H1 (cell line): ENCODE results near the gene SLC22A13. TPM values are rescaled to one million over a fixed set of nuclear protein-coding genes. Genes with fewer than 3 reads are reported as not detected.

Experiments
- CTCF ChIA-PET: fragments of 300-600 bp; sonication (Branson Sonifier 250); formaldehyde crosslinking; loops from one replicate; lab custom pipeline; 2021; ENCODE audit not compliant: partially characterized antibody; lab: Charles Lee
- POLR2A ChIA-PET: fragments of 300-600 bp; sonication (Branson Sonifier 250); formaldehyde crosslinking; loops from one replicate; lab custom pipeline; 2021; ENCODE audit warnings: inconsistent platforms; ENCODE audit not compliant: partially characterized antibody; lab: Charles Lee
- DNase-seq, 2 experiments: peaks; one replicate each; pipeline versions ENCODE4 v3.0.0 to v3.0.0-alpha.2; 2010 to 2022; ENCODE audit warnings: low spot score in 2 of 2, low read depth in 1 of 2, mixed read lengths in 1 of 2
- FAIRE-seq: peaks from 2 replicates; lab custom pipeline; 2011; peaks lifted over from hg19 to GRCh38; lab: Jason Lieb, UNC
- H2AFZ ChIP-seq: 2 replicates; pipeline ENCODE4 v1.8.1; 2012; ENCODE audit warnings: low read length, inconsistent platforms
- H2AK5ac ChIP-seq: 2 replicates; pipeline ENCODE4 v1.6.1; 2013; ENCODE audit warnings: low read depth, low read length
- H2BK120ac ChIP-seq: replicated peaks from 2 replicates; pipeline ENCODE3; 2013; ENCODE audit warnings: low read depth, low read length, inconsistent platforms
- H2BK12ac ChIP-seq: 2 replicates; pipeline ENCODE4 v1.6.1; 2013; ENCODE audit warnings: low read depth, low read length
- H2BK15ac ChIP-seq: 2 replicates; pipeline ENCODE4 v1.6.1; 2013; ENCODE audit warnings: low read length
- H2BK20ac ChIP-seq: 2 replicates; pipeline ENCODE4 v1.6.1; 2013; ENCODE audit warnings: low read length
- H2BK5ac ChIP-seq: 2 replicates; pipeline ENCODE4 v1.6.1; 2013; ENCODE audit warnings: low read depth, low read length
- H3K14ac ChIP-seq: 2 replicates; pipeline ENCODE4 v1.6.1; 2013; ENCODE audit warnings: inconsistent platforms; ENCODE audit not compliant: insufficient read length
- H3K18ac ChIP-seq: 2 replicates; pipeline ENCODE4 v1.6.1; 2013; ENCODE audit warnings: low read length; ENCODE audit errors: extremely low read depth
- H3K23ac ChIP-seq: 2 replicates; pipeline ENCODE4 v1.6.1; 2013; ENCODE audit warnings: inconsistent platforms; ENCODE audit not compliant: insufficient read length
- H3K23me2 ChIP-seq: 2 replicates; pipeline ENCODE4 v1.6.1; 2013; ENCODE audit warnings: low read depth, low read length
- H3K27ac ChIP-seq: 2 replicates; pipeline ENCODE4 v1.6.1; 2011; ENCODE audit warnings: low read depth, low read length, inconsistent platforms
- H3K27me3 ChIP-seq, 4 experiments: replicated peaks in 1 of 4; 1 replicate in 1 of 4; 2 replicates in 3 of 4; pipeline versions ENCODE4 v1.6.1 to v1.8.1; 2011 to 2013; ENCODE audit warnings: low read length in 3 of 4, mild to moderate bottlenecking in 3 of 4, inconsistent platforms in 2 of 4, mixed read lengths in 2 of 4, moderate library complexity in 1 of 4; ENCODE audit not compliant: control insufficient read depth in 3 of 4, insufficient read depth in 3 of 4; ENCODE audit errors: extremely low read depth in 1 of 4
- H3K36me3 ChIP-seq, 4 experiments: 2 replicates each; pipeline versions ENCODE4 v1.6.1 to v1.8.1; 2011 to 2013; ENCODE audit warnings: mild to moderate bottlenecking in 4 of 4, low read length in 3 of 4, moderate library complexity in 2 of 4, control low read depth in 1 of 4, inconsistent platforms in 1 of 4; ENCODE audit not compliant: insufficient read depth in 4 of 4, control insufficient read depth in 2 of 4
- H3K4ac ChIP-seq: replicated peaks from 2 replicates; pipeline ENCODE3; 2013; ENCODE audit warnings: low read length, low read depth, mixed read lengths, inconsistent platforms; ENCODE audit not compliant: insufficient read length
- H3K4me1 ChIP-seq, 4 experiments: replicated peaks in 1 of 4; 1 replicate in 1 of 4; 2 replicates in 3 of 4; pipeline versions ENCODE4 v1.6.1 to v1.8.1; 2011 to 2013; ENCODE audit warnings: low read length in 3 of 4, inconsistent platforms in 2 of 4, mixed read lengths in 1 of 4; ENCODE audit not compliant: insufficient read depth in 4 of 4, control insufficient read depth in 3 of 4
- H3K4me2 ChIP-seq, 2 experiments: 2 replicates each; pipeline versions ENCODE4 v1.6.1 to v1.8.1; 2011 to 2013; ENCODE audit warnings: low read depth in 2 of 2, low read length in 2 of 2, control low read depth in 1 of 2, inconsistent platforms in 1 of 2, mild to moderate bottlenecking in 1 of 2; ENCODE audit not compliant: insufficient read depth in 1 of 2
- H3K4me3 ChIP-seq, 4 experiments: fragments of 200-600, 300-600 bp in 1 of 4; sonication (generic), shearing (Covaris generic), sonication (Bioruptor Twin) in 1 of 4; 2 replicates each; pipeline versions ENCODE4 v1.5.1 to v1.8.1; 2011 to 2016; ENCODE audit warnings: low read length in 4 of 4, low read depth in 3 of 4, control low read depth in 2 of 4, inconsistent platforms in 2 of 4, mild to moderate bottlenecking in 2 of 4, mixed read lengths in 1 of 4, moderate library complexity in 1 of 4; ENCODE audit not compliant: insufficient read depth in 2 of 4; ENCODE audit errors: extremely low read depth in 1 of 4
- H3K56ac ChIP-seq: replicated peaks from 2 replicates; pipeline ENCODE3; 2013; ENCODE audit warnings: low read depth, mild to moderate bottlenecking, mixed read lengths, low read length, inconsistent platforms; ENCODE audit not compliant: insufficient read length
- H3K79me1 ChIP-seq: 2 replicates; pipeline ENCODE4 v1.6.1; 2013; ENCODE audit warnings: low read depth, low read length, control low read depth
- H3K79me2 ChIP-seq, 2 experiments: 2 replicates each; pipeline versions ENCODE4 v1.6.1 to v1.8.1; 2012 to 2013; ENCODE audit warnings: low read length in 2 of 2, mild to moderate bottlenecking in 2 of 2, inconsistent platforms in 1 of 2; ENCODE audit not compliant: insufficient read depth in 2 of 2, control insufficient read depth in 1 of 2
- H3K9ac ChIP-seq, 4 experiments: replicated peaks in 1 of 4; 1 replicate in 1 of 4; 2 replicates in 3 of 4; pipeline versions ENCODE4 v1.6.1 to v1.8.1; 2011 to 2013; ENCODE audit warnings: low read depth in 3 of 4, low read length in 3 of 4, control low read depth in 2 of 4, mild to moderate bottlenecking in 2 of 4, moderate library complexity in 2 of 4, inconsistent platforms in 1 of 4; ENCODE audit errors: extremely low read depth in 1 of 4
- H3K9me3 ChIP-seq, 2 experiments: 2 replicates each; pipeline versions ENCODE4 v1.6.1 to v1.8.1; 2012 to 2013; ENCODE audit warnings: mild to moderate bottlenecking in 2 of 2, moderate library complexity in 2 of 2, control low read depth in 1 of 2, inconsistent platforms in 1 of 2, low read depth in 1 of 2, low read length in 1 of 2, mixed read lengths in 1 of 2; ENCODE audit not compliant: insufficient read depth in 2 of 2
- H4K20me1 ChIP-seq, 2 experiments: replicated peaks in 1 of 2; 2 replicates each; pipeline versions ENCODE3 to v1.8.1; 2011 to 2013; ENCODE audit warnings: inconsistent platforms in 2 of 2, low read length in 2 of 2, mild to moderate bottlenecking in 1 of 2; ENCODE audit not compliant: insufficient read depth in 2 of 2, control insufficient read depth in 1 of 2
- H4K5ac ChIP-seq: 2 replicates; pipeline ENCODE4 v1.6.1; 2013; ENCODE audit warnings: low read length, low read depth, mixed read lengths, inconsistent platforms; ENCODE audit not compliant: insufficient read length
- H4K8ac ChIP-seq: 2 replicates; pipeline ENCODE4 v1.8.0; 2013; ENCODE audit warnings: mild to moderate bottlenecking, moderate library complexity, low read length, inconsistent platforms; ENCODE audit not compliant: insufficient read depth; ENCODE audit errors: extremely low read depth
- H4K91ac ChIP-seq: replicated peaks from 2 replicates; pipeline ENCODE3; 2013; ENCODE audit warnings: low read length, mixed read lengths, inconsistent platforms; ENCODE audit not compliant: insufficient read length
- ATF3 ChIP-seq: IDR thresholded peaks from 2 replicates; pipeline ENCODE4 v1.6.1; 2011; ENCODE audit warnings: low read depth, mild to moderate bottlenecking, low read length; ENCODE audit not compliant: insufficient read depth
- CHD1 ChIP-seq: IDR thresholded peaks from 2 replicates; pipeline ENCODE4 v1.6.1; 2012; ENCODE audit warnings: low read depth, low read length, improper control_type of control experiment
- CTCF ChIP-seq, 3 experiments: IDR thresholded peaks; 1 replicate in 2 of 3; 2 replicates in 1 of 3; pipeline versions ENCODE4 v1.5.1 to v1.6.1; 2011; ENCODE audit warnings: low read length in 3 of 3, mild to moderate bottlenecking in 3 of 3, inconsistent platforms in 2 of 3, low read depth in 1 of 3, moderate library complexity in 1 of 3; ENCODE audit not compliant: insufficient read depth in 1 of 3; ENCODE audit errors: control extremely low read depth in 1 of 3
- KDM4A ChIP-seq: IDR thresholded peaks from one replicate; pipeline ENCODE4 v1.7.1; 2012; ENCODE audit warnings: low read depth, mild to moderate bottlenecking, moderate library complexity, low read length, inconsistent platforms; ENCODE audit not compliant: severe bottlenecking
- PHF8 ChIP-seq: fragments of 200-600 bp; sonication (generic); conservative IDR thresholded peaks from 2 replicates; pipeline ENCODE4 v1.7.1; 2012; ENCODE audit warnings: low read depth, mild to moderate bottlenecking, inconsistent platforms, low read length, moderate library complexity
- RAD21 ChIP-seq, 2 experiments: IDR thresholded peaks in 1 of 2; conservative IDR thresholded peaks in 1 of 2; 2 replicates each; pipeline ENCODE4 v1.6.1; 2011; ENCODE audit warnings: low read depth in 2 of 2, low read length in 2 of 2, improper control_type of control experiment in 1 of 2, inconsistent platforms in 1 of 2, mild to moderate bottlenecking in 1 of 2, moderate library complexity in 1 of 2
- SP1 ChIP-seq: IDR thresholded peaks from 2 replicates; pipeline ENCODE4 v1.6.1; 2011; ENCODE audit warnings: low read depth, low read length
- SP2 ChIP-seq: IDR thresholded peaks from 2 replicates; pipeline ENCODE4 v1.6.1; 2012; ENCODE audit warnings: mild to moderate bottlenecking, low read length, inconsistent platforms
- TEAD4 ChIP-seq: IDR thresholded peaks from 2 replicates; pipeline ENCODE4 v1.6.1; 2012; ENCODE audit warnings: low read depth, low read length, inconsistent platforms, mixed read lengths
- WGBS, 2 experiments: shearing (Covaris generic) in 1 of 2; methylation state at CpG; one replicate each; pipeline versions ENCODE4 v1.1.6 to v1.1.7; 2013 to 2015; ENCODE audit warnings: low lambda C conversion rate in 2 of 2, mixed read lengths in 2 of 2, inconsistent platforms in 1 of 2, low coverage in 1 of 2, missing lambda C conversion rate in 1 of 2; ENCODE audit not compliant: insufficient replicate concordance in 2 of 2, insufficient coverage in 1 of 2, insufficient read length in 1 of 2; ENCODE audit errors: extremely low coverage in 1 of 2, missing lambda C conversion rate in 1 of 2; 5-methylcytosine and 5-hydroxymethylcytosine counted together
- polyA plus RNA-seq, 7 experiments: library from polyadenylated mRNA; depleted of rRNA in 3 of 7; stranded (reverse) in 5 of 7; unstranded in 2 of 7; fragments of >200 nt in 5 of 7; fragments of 200-250 nt in 2 of 7; gene quantifications; 1 replicate in 5 of 7; 2 replicates in 1 of 7; 4 replicates in 1 of 7; pipeline versions ENCODE4 v1.2.1 to v1.2.3, GENCODE V29; 2011 to 2013; ENCODE audit warnings: missing spikeins in 2 of 7, mixed read lengths in 2 of 7
- total RNA-seq: library from RNA; stranded (reverse); fragmentation: NEBNext Ultra II Directional; extraction: Animal tissue kit (Norgen Biotek cat#: 25700); gene quantifications from 2 replicates; pipeline ENCODE4 v1.2.1, GENCODE V29; 2021

SLC22A13 gene
- total and polyA plus RNA-seq, 2 of the 8 experiments (the other 6 are each of a cell fraction or from before 2014, with no cell fraction given) = 0.05 to 0.41 TPM

GRCh38 chr3:38251197-38251596 lies 14.4 kb upstream of the SLC22A13 start:
- Histone ChIP-seq H4K8ac (no peak overlapping the region), H3K56ac (no peak overlapping the region), H4K5ac (no peak overlapping the region), H2BK20ac (no peak overlapping the region), H3K9me3 (no peaks in the 10 kb centered on the region), H3K4me1 (no peaks in the 10 kb centered on the region), H3K27me3 (no peaks in the 10 kb centered on the region), H3K23ac (no peak overlapping the region), H2AK5ac (no peak overlapping the region), H3K9ac (no peak overlapping the region), H3K79me2 (no peaks in the 10 kb centered on the region), H3K36me3 (peaks cover 14 to 60% (median 45%) of the 10 kb centered on the region in 4 experiments), H3K4me3 (no peak overlapping the region), H2AFZ (no peak overlapping the region), H3K14ac (no peak overlapping the region), H4K91ac (no peak overlapping the region), H2BK5ac (no peak overlapping the region), H3K4ac (no peak overlapping the region), H2BK120ac (no peak overlapping the region), H2BK15ac (no peak overlapping the region), H3K4me2 (no peak overlapping the region), H2BK12ac (no peak overlapping the region), H3K79me1 (peaks cover 2% of the 10 kb centered on the region), H3K18ac (no peak overlapping the region), H3K23me2 (no peaks in the 10 kb centered on the region), H3K27ac (no peak overlapping the region), H4K20me1 (peaks cover 0 to 4% of the 10 kb centered on the region in 2 experiments)
- no peak for FAIRE-seq
- 80% methylated on average over 4 of the region's 4 CpGs; no CpG with 5 or more reads in 1 of the 2 experiments for WGBS, 2 experiments
- CTCF ChIA-PET = interaction anchor here (1.6 to 1.9 kb wide), 2 partner anchors 10 to 132 kb away, joined by 3 to 4 read pairs; no protein-coding TSS in a partner anchor
- POLR2A ChIA-PET = no interaction called here
- TF ChIP-seq SP1 = no peak
- TF ChIP-seq ATF3 = no peak
- TF ChIP-seq SP2 = no peak
- no peak for TF ChIP-seq CHD1
- no peak for TF ChIP-seq KDM4A
- TF ChIP-seq RAD21 (IDR thresholded peaks at IDR 0.05 in 1 of 2, conservative IDR thresholded peaks at IDR 0.05 in 1 of 2; ENCODE audit: low read depth in 2 of 2, low read length in 2 of 2) = no peak
- no peak for TF ChIP-seq CTCF (IDR thresholded peaks at IDR 0.05; ENCODE audit: control extremely low read depth in 1 of 3, insufficient read depth in 1 of 3, low read depth in 1 of 3, low read length in 3 of 3)
- no peak for TF ChIP-seq TEAD4
- no peak for TF ChIP-seq PHF8
- DNase-seq = no peak
